Glomerular visceral epithelial cell (primary cell): Measurements from ENCODE around the gene MAGI1.

ENCODE experiments used
- DNase-seq: peaks from one replicate; pipeline ENCODE4 v3.0.0-alpha.2; 2016; ENCODE audit errors: extremely low spot score

The MAGI1 gene

GRCh38 chr3:65946438-65946837, 92.3 kb downstream of the MAGI1 start:
- no peak for DNase-seq

GRCh38 chr3:65945953-65946352, 92.8 kb downstream of the MAGI1 start:
- no peak for DNase-seq

GRCh38 chr3:65945480-65945879, 93.2 kb downstream of the MAGI1 start:
- no peak for DNase-seq

GRCh38 chr3:65944252-65944651, 94.5 kb downstream of the MAGI1 start:
- no peak for DNase-seq

GRCh38 chr3:65939801-65940246, 98.9 kb downstream of the MAGI1 start:
- DNase-seq = no peak

- no peak for DNase-seq
These were observed 99.5 kb downstream of the MAGI1 start for GRCh38 chr3:65939184-65939583.

GRCh38 chr3:65938676-65939075, 100.0 kb downstream of the MAGI1 start:
- no peak for DNase-seq

GRCh38 chr3:65938147-65938546, 100.6 kb downstream of the MAGI1 start:
- DNase-seq = no peak

- no peak for DNase-seq
These were observed 101.6 kb downstream of the MAGI1 start for GRCh38 chr3:65936908-65937638.

GRCh38 chr3:65935724-65936123, 103.0 kb downstream of the MAGI1 start:
- DNase-seq = no peak

- no peak for DNase-seq
These were observed 108.1 kb downstream of the MAGI1 start for GRCh38 chr3:65930648-65931047.

- DNase-seq = peak; percentile 28
These were observed 110.6 kb downstream of the MAGI1 start for GRCh38 chr3:65928110-65928509.

GRCh38 chr3:65927576-65927975, 111.1 kb downstream of the MAGI1 start:
- peak; percentile 71 for DNase-seq

- DNase-seq = no peak
These were observed 113.3 kb downstream of the MAGI1 start for GRCh38 chr3:65925254-65925954.

GRCh38 chr3:65924762-65925161, 114.0 kb downstream of the MAGI1 start:
- DNase-seq = no peak

- no peak for DNase-seq
These were observed 116.3 kb downstream of the MAGI1 start for GRCh38 chr3:65922441-65922840.

- no peak for DNase-seq
These were observed 118.9 kb downstream of the MAGI1 start for GRCh38 chr3:65919826-65920225.

GRCh38 chr3:65915477-65915876, 123.2 kb downstream of the MAGI1 start:
- DNase-seq = no peak

GRCh38 chr3:65914740-65915367, 123.9 kb downstream of the MAGI1 start:
- no peak for DNase-seq

GRCh38 chr3:65914032-65914739, 124.5 kb downstream of the MAGI1 start:
- no peak for DNase-seq

GRCh38 chr3:65912647-65913046, 126.1 kb downstream of the MAGI1 start:
- no peak for DNase-seq

- DNase-seq = no peak
These were observed 130.1 kb downstream of the MAGI1 start for GRCh38 chr3:65908588-65908987.
